ENCODE data around the gene VCAM1. TPM values are rescaled to one million over a fixed set of nuclear protein-coding genes. Genes with fewer than 3 reads are reported as not detected.

VCAM1 gene
- total RNA-seq, 1 experiment from 2014 or later, result 0.94 TPM

- Mint-ChIP-seq H3K27ac (ENCODE audit: unreplicated experiment) (no peak overlapping the region), H3K9me3 (ENCODE audit: low read depth, unreplicated experiment) (no peaks in the 10 kb centered on the region), H3K36me3 (ENCODE audit: insufficient read depth, unreplicated experiment) (no peaks in the 10 kb centered on the region), H3K27me3 (ENCODE audit: unreplicated experiment) (no peaks in the 10 kb centered on the region), H3K4me3 (ENCODE audit: low read depth, unreplicated experiment) (no peak overlapping the region), H3K4me1 (ENCODE audit: low read depth, unreplicated experiment) (peaks cover 11% of the 10 kb centered on the region)
- no TSS peak for BruUV-seq (replicated peaks)
- CTCF ChIA-PET, result no interaction called here
- no peak for TF ChIP-seq CTCF (IDR thresholded peaks at IDR 0.05; ENCODE audit: unreplicated experiment)
- intact Hi-C loops (cut with micrococcal nuclease; ENCODE audit: unreplicated experiment), result no loop called here
- no peak for DNase-seq
Observed at GRCh38 chr1:100720101-100720500, 559 bp downstream of the VCAM1 start.

DNA sequence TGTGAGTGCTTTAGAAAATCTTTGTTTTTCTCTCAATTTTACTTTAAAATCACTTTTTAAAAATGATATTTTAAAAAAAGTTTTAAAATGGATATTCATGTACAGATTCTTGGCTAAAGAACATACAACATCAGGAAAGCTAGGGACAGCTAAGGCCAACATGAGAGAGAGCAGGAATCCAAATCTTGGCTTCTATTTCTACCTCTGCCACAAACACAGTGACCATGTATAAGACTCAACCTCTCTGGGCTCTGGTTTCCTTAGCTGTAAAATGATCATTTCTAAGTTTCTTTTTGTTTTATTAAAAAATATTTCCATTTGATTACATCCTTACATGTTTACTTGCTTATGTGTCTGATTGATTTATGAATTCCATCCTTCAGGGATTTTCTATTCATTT lies 1.2 kb downstream of the VCAM1 start:
- intact Hi-C loops (cut with micrococcal nuclease; ENCODE audit: unreplicated experiment), result no loop called here
- CTCF ChIA-PET, result no interaction called here
- no peaks in the 10 kb centered on the region for H3K9me3 Mint-ChIP-seq (ENCODE audit: low read depth, unreplicated experiment)
- no peak overlapping the region for H3K27ac Mint-ChIP-seq (ENCODE audit: unreplicated experiment)
- DNase-seq, result no peak
- H3K36me3 Mint-ChIP-seq (ENCODE audit: insufficient read depth, unreplicated experiment), result no peaks in the 10 kb centered on the region
- no peak for TF ChIP-seq CTCF (IDR thresholded peaks at IDR 0.05; ENCODE audit: unreplicated experiment)
- no TSS peak for BruUV-seq (replicated peaks)
- H3K4me3 Mint-ChIP-seq (ENCODE audit: low read depth, unreplicated experiment), result no peak overlapping the region
- peaks cover 11% of the 10 kb centered on the region for H3K4me1 Mint-ChIP-seq (ENCODE audit: low read depth, unreplicated experiment)
- H3K27me3 Mint-ChIP-seq (ENCODE audit: unreplicated experiment), result no peaks in the 10 kb centered on the region

GRCh38 chr1:100721526-100722207 lies 2.1 kb downstream of the VCAM1 start:
- TF ChIP-seq CTCF (IDR thresholded peaks at IDR 0.05; ENCODE audit: unreplicated experiment), result no peak
- no TSS peak for BruUV-seq (replicated peaks)
- peak overlapping the region; percentile 30 for H3K4me3 Mint-ChIP-seq (ENCODE audit: low read depth, unreplicated experiment)
- H3K36me3 Mint-ChIP-seq (ENCODE audit: insufficient read depth, unreplicated experiment), result no peaks in the 10 kb centered on the region
- no peak overlapping the region for H3K27ac Mint-ChIP-seq (ENCODE audit: unreplicated experiment)
- H3K27me3 Mint-ChIP-seq (ENCODE audit: unreplicated experiment), result no peaks in the 10 kb centered on the region
- CTCF ChIA-PET, result no interaction called here
- peaks cover 11% of the 10 kb centered on the region for H3K4me1 Mint-ChIP-seq (ENCODE audit: low read depth, unreplicated experiment)
- DNase-seq, result peak; percentile 10
- H3K9me3 Mint-ChIP-seq (ENCODE audit: low read depth, unreplicated experiment), result no peaks in the 10 kb centered on the region
- intact Hi-C loops (cut with micrococcal nuclease; ENCODE audit: unreplicated experiment), result no loop called here

GRCh38 chr1:100722221-100722620 lies 2.7 kb downstream of the VCAM1 start:
- Mint-ChIP-seq H3K4me1 (ENCODE audit: low read depth, unreplicated experiment) (peaks cover 11% of the 10 kb centered on the region), H3K36me3 (ENCODE audit: insufficient read depth, unreplicated experiment) (no peaks in the 10 kb centered on the region), H3K27me3 (ENCODE audit: unreplicated experiment) (no peaks in the 10 kb centered on the region), H3K27ac (ENCODE audit: unreplicated experiment) (no peak overlapping the region), H3K9me3 (ENCODE audit: low read depth, unreplicated experiment) (no peaks in the 10 kb centered on the region), H3K4me3 (ENCODE audit: low read depth, unreplicated experiment) (peak overlapping the region; percentile 30)
- CTCF ChIA-PET, result no interaction called here
- no peak for TF ChIP-seq CTCF (IDR thresholded peaks at IDR 0.05; ENCODE audit: unreplicated experiment)
- no peak for DNase-seq
- no TSS peak for BruUV-seq (replicated peaks)
- intact Hi-C loops (cut with micrococcal nuclease; ENCODE audit: unreplicated experiment), result no loop called here

Measured in Calu3 (cell line).